MV-4-11 (cell line): ENCODE results near the gene SERGEF.
"Not testable (repeated sequence)": the region's sequence is repeated elsewhere in the genome, so short reads cannot be mapped to it uniquely, and the experiment has no call there.

ENCODE experiments used
- DNase-seq: peaks from one replicate; lab custom pipeline; 2025; lab: John Stamatoyannopoulos, UW

SERGEF gene

GRCh38 chr11:18000128-18000527 is 12.7 kb downstream of the SERGEF start:
- DNase-seq, result not testable (repeated sequence)

- DNase-seq, result no peak
Measured at GRCh38 chr11:17992916-17993315, 19.9 kb downstream of the SERGEF start.

- DNase-seq, result peak; percentile 53
Measured at GRCh38 chr11:17991783-17992433, 20.9 kb downstream of the SERGEF start.

- DNase-seq, result no peak
Measured at GRCh38 chr11:17989306-17989705, 23.5 kb downstream of the SERGEF start.

- no peak for DNase-seq
Measured at GRCh38 chr11:17988465-17988864, 24.4 kb downstream of the SERGEF start.

- no peak for DNase-seq
Measured at GRCh38 chr11:17987826-17988225, 25.0 kb downstream of the SERGEF start.

- no peak for DNase-seq
Measured at GRCh38 chr11:17986711-17987220, 26.1 kb downstream of the SERGEF start.

- DNase-seq, result no peak
Measured at GRCh38 chr11:17986007-17986710, 26.7 kb downstream of the SERGEF start.

- no peak for DNase-seq
Measured at GRCh38 chr11:17985517-17985916, 27.3 kb downstream of the SERGEF start.

GRCh38 chr11:17983569-17983968 is 29.3 kb downstream of the SERGEF start:
- DNase-seq, result no peak

- DNase-seq, result no peak
Measured at GRCh38 chr11:17979770-17980371, 33.0 kb downstream of the SERGEF start.

- peak; percentile 23 for DNase-seq
Measured at GRCh38 chr11:17978553-17979287, 34.1 kb downstream of the SERGEF start.

GRCh38 chr11:17976651-17977050 is 36.2 kb downstream of the SERGEF start:
- no peak for DNase-seq

- no peak for DNase-seq
Measured at GRCh38 chr11:17974246-17974645, 38.6 kb downstream of the SERGEF start.

GRCh38 chr11:17972987-17973386 is 39.9 kb downstream of the SERGEF start:
- DNase-seq, result no peak

- no peak for DNase-seq
Measured at GRCh38 chr11:17968206-17968605, 44.6 kb downstream of the SERGEF start.

- DNase-seq, result no peak
Measured at GRCh38 chr11:17967661-17968060, 45.2 kb downstream of the SERGEF start.

- DNase-seq, result no peak
Measured at GRCh38 chr11:17960091-17960490, 52.8 kb downstream of the SERGEF start.

- DNase-seq, result no peak
Measured at GRCh38 chr11:17958446-17958845, 54.4 kb downstream of the SERGEF start.

- DNase-seq, result peak; percentile 25
Measured at GRCh38 chr11:17954395-17955252, 58.2 kb downstream of the SERGEF start.

GRCh38 chr11:17952487-17952886 is 60.4 kb downstream of the SERGEF start:
- DNase-seq, result no peak
